Fibroblast of peridontal ligament (primary cell): Measurements from ENCODE around the gene PNPLA7.
"Not testable (repeated sequence)": the region's sequence is repeated elsewhere in the genome, so short reads cannot be mapped to it uniquely, and the experiment has no call there.

Experiments
- DNase-seq: peaks from one replicate; pipeline ENCODE4 v3.0.0-alpha.2; 2010; ENCODE audit errors: extremely low read depth

Gene PNPLA7

DNA sequence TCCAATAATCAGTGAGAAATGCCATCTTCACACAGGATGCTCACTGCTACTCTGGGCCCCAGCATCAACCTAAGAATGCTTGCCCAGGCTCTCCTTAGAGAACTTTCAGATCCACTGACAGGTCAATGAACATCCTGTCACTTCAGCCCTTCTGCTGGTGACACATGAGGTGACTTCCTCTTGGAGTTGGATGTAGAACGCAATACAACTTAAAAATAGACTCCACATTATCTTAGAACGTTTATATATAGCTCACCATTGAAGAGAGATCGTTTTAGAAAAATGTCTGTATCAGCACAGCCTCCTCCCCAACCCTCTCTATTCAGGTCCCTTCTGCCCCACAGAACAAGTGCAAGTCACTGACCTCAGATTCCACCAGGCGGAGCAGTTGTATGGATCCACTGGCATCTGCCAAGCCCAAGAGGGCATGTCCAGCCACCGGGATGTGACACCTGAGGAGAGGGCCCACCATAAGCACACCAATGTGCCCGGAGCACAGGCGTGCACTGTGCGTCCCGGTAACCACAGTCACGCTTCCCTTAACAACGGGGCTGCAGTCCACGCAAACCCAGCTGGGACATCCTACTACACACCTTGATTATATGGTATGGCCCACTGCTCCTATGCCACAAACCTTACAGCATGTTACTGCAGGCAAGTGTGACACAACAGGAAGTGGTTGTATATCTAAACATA, 25.7 kb upstream of the PNPLA7 start:
- DNase-seq: no peak

DNA sequence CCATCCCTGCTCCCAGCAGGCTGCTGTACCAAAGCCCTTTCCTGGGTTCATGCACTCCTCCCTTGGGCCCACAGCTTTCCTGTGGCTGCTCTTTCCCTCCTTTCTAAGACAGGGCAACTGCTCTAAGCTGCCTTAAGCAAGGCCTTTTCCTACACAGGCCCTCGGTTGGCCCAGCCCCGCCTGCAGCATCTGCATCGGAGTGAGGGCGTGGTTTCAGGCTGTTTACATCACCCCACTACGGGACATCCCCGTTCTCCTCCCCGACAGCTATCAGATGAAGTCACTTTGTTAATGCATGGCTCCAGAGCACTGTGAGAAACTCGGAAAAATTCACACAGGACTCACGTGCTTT, 25.1 kb upstream of the PNPLA7 start:
- no peak for DNase-seq

DNA sequence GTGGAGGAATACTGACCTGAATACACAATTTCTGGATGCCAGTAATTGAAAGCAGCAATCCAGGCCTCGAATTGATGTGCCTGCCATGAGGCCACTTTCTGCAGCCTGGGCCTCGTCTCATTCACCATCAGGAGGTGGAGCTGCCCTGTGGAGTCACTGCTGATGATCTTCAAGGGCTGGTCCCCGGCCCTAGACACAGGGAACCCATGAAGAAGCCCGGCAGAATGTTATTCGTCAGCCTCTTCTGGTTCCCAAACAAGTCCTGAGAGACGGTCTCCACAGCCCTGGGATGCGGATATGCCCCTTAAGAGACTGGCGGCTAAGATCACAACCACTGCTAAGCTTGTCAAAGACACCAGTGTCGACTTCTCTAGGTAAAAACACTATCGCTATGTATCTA, 24.0 kb upstream of the PNPLA7 start:
- DNase-seq: no peak

DNA sequence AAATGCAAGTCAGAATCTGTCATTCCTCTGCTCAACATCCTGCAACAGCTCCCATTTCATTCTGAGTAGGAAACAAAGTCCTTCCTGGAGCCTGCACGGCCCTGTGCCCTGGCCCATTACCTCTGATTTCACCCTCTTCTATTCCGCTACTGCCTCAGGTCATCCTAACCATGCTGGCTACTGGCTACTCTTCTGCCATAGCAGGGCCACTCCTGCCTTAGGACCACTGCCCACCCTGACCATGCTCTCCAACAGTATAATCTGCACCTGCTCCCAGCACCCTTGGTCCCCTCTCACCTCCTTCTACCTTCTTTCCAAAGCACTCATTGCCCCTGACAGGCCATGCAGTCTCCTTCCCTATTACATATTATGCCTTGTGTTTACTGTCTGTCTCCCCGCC, 20.4 kb upstream of the PNPLA7 start:
- DNase-seq: no peak

GRCh38 chr9:137569609-137570203, 19.5 kb upstream of the PNPLA7 start:
- DNase-seq: no peak

DNA sequence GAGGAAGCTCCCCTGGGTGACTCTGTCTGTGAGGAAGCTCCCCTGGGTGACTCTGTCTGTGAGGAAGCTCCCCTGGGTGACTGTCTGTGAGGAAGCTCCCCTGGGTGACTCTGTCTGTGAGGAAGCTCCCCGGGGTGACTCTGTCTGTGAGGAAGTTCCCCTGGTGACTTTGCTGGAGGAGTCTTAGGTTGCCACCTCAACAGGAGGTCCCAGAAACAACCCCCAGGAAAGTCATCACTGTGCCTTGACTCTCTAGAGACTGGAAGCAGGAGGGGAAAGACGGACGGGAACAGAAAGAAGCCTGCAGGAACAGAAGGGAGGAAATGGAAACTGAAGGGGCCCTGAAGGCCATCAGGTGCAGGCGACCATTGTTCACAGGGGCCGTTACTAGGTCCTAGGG, 18.2 kb upstream of the PNPLA7 start:
- not testable (repeated sequence) for DNase-seq

DNA sequence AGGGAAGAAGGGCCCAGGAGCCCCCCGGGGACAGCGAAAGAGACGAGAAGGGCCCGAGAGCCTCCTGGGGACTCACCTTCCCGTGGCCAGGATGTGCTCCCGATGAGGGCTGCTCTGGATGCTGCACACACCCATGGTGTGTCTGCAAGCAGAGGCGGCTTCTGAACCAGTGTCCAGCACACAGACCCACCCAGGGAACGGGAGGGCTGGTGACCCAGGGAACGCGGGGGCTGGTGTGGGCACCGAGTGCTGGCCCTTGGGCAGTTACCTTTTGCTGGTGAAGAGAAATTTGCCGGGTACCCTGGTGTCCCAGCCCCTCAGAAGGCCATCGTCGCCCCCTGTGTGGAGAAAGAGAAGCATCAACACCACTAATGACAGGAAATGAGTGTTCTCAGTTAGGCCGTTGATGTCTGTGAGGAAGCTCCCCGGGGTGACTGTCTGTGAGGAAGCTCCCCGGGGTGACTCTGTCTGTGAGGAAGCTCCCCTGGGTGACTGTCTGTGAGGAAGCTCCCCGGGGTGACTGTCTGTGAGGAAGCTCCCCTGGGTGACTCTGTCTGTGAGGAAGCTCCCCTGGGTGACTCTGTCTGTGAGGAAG, 14.7 kb upstream of the PNPLA7 start:
- DNase-seq: no peak

DNA sequence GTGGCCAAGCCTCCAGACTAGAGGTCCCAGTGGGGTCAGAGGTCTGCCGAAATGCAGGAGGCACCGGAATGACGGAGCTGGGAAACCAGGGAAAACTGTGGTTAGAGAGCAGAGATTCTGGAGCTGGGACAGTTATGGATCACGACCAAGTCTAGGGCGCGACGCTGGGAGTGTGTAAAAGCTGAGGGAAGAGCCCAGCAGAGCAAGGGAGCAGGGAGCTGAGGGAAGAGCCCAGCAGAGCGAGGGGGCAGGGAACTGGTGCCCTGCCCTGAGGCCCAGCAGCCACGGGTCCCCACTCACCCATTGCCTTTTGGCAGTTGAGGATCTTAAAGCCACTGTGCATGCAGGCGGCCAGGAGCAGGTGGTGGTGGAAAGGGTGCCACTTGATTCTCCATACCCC, 13.9 kb upstream of the PNPLA7 start:
- no peak for DNase-seq

GRCh38 chr9:137558127-137558526, 7.9 kb upstream of the PNPLA7 start:
- no peak for DNase-seq

DNA sequence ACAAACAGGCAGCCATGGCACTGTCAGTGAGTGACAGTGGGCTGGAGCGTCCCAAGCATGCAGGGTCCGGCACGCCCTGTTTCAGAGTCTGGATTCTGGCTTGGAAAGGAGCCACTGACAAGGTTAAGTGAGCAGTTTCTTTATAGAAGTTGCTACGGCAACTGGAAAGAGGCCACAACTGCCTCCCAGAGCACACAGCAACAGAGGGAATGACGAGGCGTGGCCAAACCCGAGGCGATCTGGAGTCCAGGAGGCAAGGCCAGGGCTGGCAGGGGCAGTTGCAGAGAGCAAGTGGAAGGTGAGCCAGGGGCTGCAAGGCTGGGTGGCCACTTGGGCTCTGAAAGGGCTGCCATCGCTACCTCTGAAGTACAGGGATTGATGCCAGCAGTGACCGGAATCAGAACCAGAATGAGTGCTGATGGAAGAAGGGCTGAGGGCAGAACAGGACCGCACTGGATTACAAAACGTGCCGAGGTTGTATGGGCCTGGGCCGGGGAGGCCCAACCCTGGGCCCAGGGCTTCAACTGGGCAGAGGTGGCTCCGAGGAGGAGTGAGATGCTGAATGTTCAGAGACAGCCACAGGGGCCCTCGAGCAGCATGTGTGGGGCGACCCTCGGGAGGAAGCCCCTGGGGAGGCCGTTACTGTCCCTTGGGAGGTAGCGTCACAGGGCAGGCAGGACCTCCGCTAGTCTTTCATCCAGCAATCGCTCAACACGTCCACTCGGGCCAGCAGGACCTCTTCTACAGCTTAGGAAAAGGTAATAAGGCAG, 6.1 kb upstream of the PNPLA7 start:
- DNase-seq: no peak

DNA sequence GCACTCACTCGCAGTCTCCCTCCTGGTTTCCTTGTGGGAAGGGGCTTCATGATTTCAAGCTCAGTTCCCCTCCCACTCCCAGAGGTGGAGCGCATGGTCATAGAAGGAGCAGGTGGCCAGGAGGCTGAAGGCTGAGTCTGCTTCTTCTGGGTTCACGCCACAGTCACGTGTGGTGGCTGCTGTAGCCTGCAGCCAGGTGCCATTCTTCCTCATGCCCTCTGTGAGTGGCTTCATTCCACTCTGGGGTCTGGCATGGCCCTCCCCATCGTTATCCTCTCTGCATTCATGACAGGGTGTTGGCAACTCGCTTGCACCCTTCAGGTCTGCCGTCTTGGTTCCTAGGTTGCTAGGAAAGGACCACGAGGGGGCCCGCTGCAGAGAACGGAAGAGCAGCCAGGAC, 5.0 kb upstream of the PNPLA7 start:
- DNase-seq: no peak

GRCh38 chr9:137554349-137554748, 4.1 kb upstream of the PNPLA7 start:
- no peak for DNase-seq

DNA sequence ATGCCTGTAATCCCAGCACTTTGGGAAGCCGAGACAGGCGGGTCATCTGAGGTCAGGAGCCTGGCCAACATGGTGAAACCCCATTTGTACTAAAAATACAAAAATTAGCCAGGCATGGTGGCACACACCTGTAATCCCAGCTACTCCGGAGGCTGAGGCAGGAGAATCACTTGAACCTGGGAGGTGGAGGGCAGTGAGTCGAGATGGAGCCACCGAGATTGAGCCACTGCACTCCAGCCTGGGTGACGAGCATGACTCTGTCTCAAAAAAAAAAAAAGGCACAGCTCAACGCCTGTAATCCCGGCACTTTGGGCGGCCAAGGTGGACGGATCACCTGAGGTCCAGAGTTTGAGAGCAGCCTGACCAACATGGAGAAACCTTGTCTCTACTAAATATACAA, 3.5 kb upstream of the PNPLA7 start:
- not testable (repeated sequence) for DNase-seq

- DNase-seq: no peak
These were observed 2.0 kb upstream of the PNPLA7 start for GRCh38 chr9:137552022-137552768.

DNA sequence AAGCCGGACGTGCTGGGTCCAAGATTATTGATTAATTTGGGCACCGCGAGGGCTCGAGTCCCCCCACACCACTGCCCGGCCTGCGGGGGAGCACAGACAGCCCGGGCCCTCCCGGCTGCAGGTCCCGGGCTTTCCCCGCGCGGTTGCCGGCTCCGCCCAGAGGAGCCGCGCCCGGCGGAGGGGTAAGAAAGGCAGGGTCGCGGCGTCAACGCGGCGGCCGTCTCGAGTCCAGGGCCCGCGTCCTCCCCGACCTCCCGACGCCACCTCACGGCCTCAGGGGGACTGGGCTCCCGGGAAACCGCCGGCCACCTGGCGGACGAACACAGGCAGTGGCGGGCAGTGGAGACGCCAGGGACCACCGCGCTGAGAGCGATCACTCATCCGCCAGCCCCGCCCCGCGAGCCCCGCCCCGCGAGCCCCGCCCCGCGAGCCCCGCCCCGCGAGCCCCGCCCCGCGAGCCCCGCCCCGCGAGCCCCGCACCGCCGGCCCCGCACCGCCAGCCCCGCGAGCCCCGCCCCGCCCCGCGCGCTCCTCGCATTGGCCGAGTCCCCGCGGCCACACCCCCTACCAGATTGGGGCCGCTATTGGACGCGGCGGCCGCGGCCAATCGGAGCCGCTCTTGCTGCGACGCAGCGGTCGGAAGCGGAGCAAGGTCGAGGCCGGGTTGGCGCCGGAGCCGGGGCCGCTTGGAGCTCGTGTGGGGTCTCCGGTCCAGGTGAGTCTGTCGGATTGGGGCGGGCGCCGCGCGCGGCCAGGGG, 1.2 kb upstream of the PNPLA7 start, which contains the start of gene MRPL41:
MRPL41 (plus strand) TSS at position 616 of the 758 bp plus-strand sequence. CDS start 203 bp downstream, outside the sequence.
- peak; percentile 57 for DNase-seq

- DNase-seq: not testable (repeated sequence)
These were observed 709 bp upstream of the PNPLA7 start for GRCh38 chr9:137550958-137551263.

DNA sequence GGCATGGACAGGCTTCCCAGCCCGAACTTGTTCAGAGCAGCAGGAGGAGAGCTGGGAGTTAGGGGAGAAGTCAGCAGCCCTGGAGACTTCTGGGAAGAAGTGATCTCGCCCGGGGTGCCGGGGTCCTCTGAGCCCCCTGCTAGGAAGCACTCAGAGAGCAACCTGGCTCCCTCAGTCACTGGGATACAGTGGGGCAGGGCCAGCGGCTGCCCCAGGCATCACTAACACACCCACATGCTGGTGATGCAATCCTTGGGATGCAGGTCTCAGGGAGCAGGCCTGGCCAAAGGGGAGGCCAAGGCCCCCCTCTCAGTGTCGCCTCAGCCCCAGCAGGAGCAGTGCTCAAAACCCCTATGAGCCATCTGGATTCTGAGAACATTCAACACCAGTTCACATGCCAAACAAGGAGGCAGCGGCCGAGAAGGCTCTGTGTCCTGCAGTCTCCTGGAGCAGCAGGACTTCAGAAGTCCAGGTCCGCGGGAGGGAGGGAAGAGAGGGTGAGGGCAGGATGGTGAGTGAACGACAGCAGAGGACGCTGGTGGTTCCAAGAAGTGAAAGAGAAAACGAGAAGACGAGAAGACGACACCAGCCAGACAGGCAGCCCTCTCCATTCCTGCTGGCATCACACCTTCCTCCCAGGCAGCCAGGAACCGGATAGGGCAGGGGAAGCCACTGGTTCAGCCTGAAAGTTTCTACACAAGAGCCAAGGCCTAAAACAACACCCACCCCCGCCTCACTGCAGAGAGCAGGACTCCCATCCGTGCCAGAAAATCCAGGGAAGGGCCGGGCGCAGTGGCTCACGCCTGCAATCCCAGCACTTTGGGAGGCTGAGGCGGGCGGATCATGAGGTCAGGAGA, 2.3 kb downstream of the PNPLA7 start:
- DNase-seq: no peak

GRCh38 chr9:137545123-137545522, 5.1 kb downstream of the PNPLA7 start:
- peak; percentile 71 for DNase-seq

GRCh38 chr9:137544176-137544760, 5.9 kb downstream of the PNPLA7 start:
- peak; percentile 26 for DNase-seq
